GM23338 (cell line): Measurements from ENCODE around the gene CENPS.

Source experiments
- EZH2 ChIP-seq: fragments of 200-600 bp; sonication (generic); IDR thresholded peaks from one replicate; pipeline ENCODE4 v1.8.0; 2017; ENCODE audit warnings: antibody characterized with exemption, mild to moderate bottlenecking, low read depth; ENCODE audit not compliant: unreplicated experiment
- EZH2phosphoT487 ChIP-seq: fragments of 200-600 bp; sonication (generic); IDR thresholded peaks from one replicate; pipeline ENCODE4 v1.8.1; 2018; ENCODE audit warnings: antibody characterized with exemption; ENCODE audit not compliant: unreplicated experiment
- POLR2AphosphoS5 ChIP-seq: IDR thresholded peaks from 2 replicates; pipeline ENCODE4 v1.6.1; 2016; ENCODE audit warnings: antibody characterized with exemption, low read depth
- STAT1 ChIP-seq: IDR thresholded peaks from one replicate; pipeline ENCODE4 v1.6.1; 2016; ENCODE audit warnings: antibody characterized with exemption; ENCODE audit not compliant: unreplicated experiment
- ZNF114 ChIP-seq: fragments of 250-450 bp; sonication (Bioruptor Pico); IDR thresholded peaks from 2 replicates; pipeline ENCODE4 v1.5.0; 2020; ENCODE audit warnings: mild to moderate bottlenecking, moderate library complexity
- TF ChIP-seq, protein P1 (sequence below), 2 experiments: fragments of 200-600 bp in 1 of 2; sonication (generic) in 1 of 2; conservative IDR thresholded peaks; 2 replicates each; pipeline versions ENCODE4 v1.5.1 to v1.6.1; 2016 to 2017; ENCODE audit warnings: antibody characterized with exemption in 2 of 2, low read depth in 2 of 2, mild to moderate bottlenecking in 2 of 2, moderate library complexity in 1 of 2
- TF ChIP-seq, protein P2 (sequence below): IDR thresholded peaks from 2 replicates; pipeline ENCODE4 v1.6.1; 2016; ENCODE audit warnings: antibody characterized with exemption
- TF ChIP-seq, protein P3 (sequence below): fragments of 250-450 bp; sonication (Bioruptor Pico); IDR thresholded peaks from 2 replicates; pipeline ENCODE4 v1.5.0; 2020; ENCODE audit warnings: mild to moderate bottlenecking, moderate library complexity
- TF ChIP-seq, protein P4 (sequence below): IDR thresholded peaks from one replicate; pipeline ENCODE4 v1.6.1; 2018; ENCODE audit warnings: antibody characterized with exemption; ENCODE audit not compliant: unreplicated experiment

DNA sequence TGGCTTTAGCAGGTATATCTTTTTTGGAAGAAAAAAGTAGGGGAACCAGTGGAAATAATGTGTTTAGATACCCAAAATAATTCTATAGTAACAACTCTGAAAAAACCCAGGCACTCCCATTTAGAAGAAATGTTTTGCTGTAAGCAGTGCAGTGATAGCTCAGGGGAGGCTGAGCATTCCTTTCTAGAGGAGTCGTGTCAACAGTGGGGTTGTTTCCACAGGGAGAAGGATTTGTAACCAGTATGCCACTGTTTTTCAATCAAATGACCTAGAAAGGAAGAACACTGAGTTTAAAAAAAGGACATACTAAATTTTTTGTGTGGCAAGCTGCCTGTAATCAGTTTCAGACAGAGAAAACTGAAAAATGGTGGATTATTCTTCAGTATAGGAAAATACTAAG, 29.0 kb upstream of the CENPS start:
- TF ChIP-seq, protein P1, sequence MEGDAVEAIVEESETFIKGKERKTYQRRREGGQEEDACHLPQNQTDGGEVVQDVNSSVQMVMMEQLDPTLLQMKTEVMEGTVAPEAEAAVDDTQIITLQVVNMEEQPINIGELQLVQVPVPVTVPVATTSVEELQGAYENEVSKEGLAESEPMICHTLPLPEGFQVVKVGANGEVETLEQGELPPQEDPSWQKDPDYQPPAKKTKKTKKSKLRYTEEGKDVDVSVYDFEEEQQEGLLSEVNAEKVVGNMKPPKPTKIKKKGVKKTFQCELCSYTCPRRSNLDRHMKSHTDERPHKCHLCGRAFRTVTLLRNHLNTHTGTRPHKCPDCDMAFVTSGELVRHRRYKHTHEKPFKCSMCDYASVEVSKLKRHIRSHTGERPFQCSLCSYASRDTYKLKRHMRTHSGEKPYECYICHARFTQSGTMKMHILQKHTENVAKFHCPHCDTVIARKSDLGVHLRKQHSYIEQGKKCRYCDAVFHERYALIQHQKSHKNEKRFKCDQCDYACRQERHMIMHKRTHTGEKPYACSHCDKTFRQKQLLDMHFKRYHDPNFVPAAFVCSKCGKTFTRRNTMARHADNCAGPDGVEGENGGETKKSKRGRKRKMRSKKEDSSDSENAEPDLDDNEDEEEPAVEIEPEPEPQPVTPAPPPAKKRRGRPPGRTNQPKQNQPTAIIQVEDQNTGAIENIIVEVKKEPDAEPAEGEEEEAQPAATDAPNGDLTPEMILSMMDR (conservative IDR thresholded peaks at IDR 0.05; ENCODE audit: low read depth in 2 of 2): no peak
- no peak for TF ChIP-seq EZH2
- no peak for TF ChIP-seq POLR2AphosphoS5
- no peak for TF ChIP-seq ZNF114 (CRISPR knock-in tag)
- TF ChIP-seq, protein P2, sequence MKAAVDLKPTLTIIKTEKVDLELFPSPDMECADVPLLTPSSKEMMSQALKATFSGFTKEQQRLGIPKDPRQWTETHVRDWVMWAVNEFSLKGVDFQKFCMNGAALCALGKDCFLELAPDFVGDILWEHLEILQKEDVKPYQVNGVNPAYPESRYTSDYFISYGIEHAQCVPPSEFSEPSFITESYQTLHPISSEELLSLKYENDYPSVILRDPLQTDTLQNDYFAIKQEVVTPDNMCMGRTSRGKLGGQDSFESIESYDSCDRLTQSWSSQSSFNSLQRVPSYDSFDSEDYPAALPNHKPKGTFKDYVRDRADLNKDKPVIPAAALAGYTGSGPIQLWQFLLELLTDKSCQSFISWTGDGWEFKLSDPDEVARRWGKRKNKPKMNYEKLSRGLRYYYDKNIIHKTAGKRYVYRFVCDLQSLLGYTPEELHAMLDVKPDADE: no peak
- TF ChIP-seq, protein P3, sequence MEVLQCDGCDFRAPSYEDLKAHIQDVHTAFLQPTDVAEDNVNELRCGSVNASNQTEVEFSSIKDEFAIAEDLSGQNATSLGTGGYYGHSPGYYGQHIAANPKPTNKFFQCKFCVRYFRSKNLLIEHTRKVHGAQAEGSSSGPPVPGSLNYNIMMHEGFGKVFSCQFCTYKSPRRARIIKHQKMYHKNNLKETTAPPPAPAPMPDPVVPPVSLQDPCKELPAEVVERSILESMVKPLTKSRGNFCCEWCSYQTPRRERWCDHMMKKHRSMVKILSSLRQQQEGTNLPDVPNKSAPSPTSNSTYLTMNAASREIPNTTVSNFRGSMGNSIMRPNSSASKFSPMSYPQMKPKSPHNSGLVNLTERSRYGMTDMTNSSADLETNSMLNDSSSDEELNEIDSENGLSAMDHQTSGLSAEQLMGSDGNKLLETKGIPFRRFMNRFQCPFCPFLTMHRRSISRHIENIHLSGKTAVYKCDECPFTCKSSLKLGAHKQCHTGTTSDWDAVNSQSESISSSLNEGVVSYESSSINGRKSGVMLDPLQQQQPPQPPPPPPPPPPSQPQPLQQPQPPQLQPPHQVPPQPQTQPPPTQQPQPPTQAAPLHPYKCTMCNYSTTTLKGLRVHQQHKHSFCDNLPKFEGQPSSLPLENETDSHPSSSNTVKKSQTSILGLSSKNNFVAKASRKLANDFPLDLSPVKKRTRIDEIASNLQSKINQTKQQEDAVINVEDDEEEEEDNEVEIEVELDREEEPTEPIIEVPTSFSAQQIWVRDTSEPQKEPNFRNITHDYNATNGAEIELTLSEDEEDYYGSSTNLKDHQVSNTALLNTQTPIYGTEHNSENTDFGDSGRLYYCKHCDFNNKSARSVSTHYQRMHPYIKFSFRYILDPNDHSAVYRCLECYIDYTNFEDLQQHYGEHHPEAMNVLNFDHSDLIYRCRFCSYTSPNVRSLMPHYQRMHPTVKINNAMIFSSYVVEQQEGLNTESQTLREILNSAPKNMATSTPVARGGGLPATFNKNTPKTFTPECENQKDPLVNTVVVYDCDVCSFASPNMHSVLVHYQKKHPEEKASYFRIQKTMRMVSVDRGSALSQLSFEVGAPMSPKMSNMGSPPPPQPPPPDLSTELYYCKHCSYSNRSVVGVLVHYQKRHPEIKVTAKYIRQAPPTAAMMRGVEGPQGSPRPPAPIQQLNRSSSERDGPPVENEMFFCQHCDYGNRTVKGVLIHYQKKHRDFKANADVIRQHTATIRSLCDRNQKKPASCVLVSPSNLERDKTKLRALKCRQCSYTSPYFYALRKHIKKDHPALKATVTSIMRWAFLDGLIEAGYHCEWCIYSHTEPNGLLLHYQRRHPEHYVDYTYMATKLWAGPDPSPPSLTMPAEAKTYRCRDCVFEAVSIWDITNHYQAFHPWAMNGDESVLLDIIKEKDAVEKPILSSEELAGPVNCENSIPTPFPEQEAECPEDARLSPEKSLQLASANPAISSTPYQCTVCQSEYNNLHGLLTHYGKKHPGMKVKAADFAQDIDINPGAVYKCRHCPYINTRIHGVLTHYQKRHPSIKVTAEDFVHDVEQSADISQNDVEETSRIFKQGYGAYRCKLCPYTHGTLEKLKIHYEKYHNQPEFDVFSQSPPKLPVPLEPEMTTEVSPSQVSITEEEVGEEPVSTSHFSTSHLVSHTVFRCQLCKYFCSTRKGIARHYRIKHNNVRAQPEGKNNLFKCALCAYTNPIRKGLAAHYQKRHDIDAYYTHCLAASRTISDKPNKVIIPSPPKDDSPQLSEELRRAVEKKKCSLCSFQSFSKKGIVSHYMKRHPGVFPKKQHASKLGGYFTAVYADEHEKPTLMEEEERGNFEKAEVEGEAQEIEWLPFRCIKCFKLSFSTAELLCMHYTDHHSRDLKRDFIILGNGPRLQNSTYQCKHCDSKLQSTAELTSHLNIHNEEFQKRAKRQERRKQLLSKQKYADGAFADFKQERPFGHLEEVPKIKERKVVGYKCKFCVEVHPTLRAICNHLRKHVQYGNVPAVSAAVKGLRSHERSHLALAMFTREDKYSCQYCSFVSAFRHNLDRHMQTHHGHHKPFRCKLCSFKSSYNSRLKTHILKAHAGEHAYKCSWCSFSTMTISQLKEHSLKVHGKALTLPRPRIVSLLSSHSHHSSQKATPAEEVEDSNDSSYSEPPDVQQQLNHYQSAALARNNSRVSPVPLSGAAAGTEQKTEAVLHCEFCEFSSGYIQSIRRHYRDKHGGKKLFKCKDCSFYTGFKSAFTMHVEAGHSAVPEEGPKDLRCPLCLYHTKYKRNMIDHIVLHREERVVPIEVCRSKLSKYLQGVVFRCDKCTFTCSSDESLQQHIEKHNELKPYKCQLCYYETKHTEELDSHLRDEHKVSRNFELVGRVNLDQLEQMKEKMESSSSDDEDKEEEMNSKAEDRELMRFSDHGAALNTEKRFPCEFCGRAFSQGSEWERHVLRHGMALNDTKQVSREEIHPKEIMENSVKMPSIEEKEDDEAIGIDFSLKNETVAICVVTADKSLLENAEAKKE (CRISPR knock-in tag): no peak
- no peak for TF ChIP-seq EZH2phosphoT487
- no peak for TF ChIP-seq STAT1
- TF ChIP-seq, protein P4, sequence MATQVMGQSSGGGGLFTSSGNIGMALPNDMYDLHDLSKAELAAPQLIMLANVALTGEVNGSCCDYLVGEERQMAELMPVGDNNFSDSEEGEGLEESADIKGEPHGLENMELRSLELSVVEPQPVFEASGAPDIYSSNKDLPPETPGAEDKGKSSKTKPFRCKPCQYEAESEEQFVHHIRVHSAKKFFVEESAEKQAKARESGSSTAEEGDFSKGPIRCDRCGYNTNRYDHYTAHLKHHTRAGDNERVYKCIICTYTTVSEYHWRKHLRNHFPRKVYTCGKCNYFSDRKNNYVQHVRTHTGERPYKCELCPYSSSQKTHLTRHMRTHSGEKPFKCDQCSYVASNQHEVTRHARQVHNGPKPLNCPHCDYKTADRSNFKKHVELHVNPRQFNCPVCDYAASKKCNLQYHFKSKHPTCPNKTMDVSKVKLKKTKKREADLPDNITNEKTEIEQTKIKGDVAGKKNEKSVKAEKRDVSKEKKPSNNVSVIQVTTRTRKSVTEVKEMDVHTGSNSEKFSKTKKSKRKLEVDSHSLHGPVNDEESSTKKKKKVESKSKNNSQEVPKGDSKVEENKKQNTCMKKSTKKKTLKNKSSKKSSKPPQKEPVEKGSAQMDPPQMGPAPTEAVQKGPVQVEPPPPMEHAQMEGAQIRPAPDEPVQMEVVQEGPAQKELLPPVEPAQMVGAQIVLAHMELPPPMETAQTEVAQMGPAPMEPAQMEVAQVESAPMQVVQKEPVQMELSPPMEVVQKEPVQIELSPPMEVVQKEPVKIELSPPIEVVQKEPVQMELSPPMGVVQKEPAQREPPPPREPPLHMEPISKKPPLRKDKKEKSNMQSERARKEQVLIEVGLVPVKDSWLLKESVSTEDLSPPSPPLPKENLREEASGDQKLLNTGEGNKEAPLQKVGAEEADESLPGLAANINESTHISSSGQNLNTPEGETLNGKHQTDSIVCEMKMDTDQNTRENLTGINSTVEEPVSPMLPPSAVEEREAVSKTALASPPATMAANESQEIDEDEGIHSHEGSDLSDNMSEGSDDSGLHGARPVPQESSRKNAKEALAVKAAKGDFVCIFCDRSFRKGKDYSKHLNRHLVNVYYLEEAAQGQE: no peak
